ENCODE measurements around the gene SLC17A7. TPM values are rescaled to one million over a fixed set of nuclear protein-coding genes. Genes with fewer than 3 reads are reported as not detected.

SLC17A7 gene
- total and polyA plus RNA-seq, 2 of the 8 experiments (the other 6 are each of a cell fraction or from before 2014, with no cell fraction given) = 2.7 to 3.0 TPM

GRCh38 chr19:49396738-49397505, 44.4 kb downstream of the SLC17A7 start:
- H3K56ac ChIP-seq (replicated peaks; ENCODE audit: insufficient read length, low read depth, low read length) = no peak overlapping the region
- H2BK20ac ChIP-seq (ENCODE audit: low read length) = peak overlapping the region; percentile 34; the same call in 1 of the 2 replicates
- no peak overlapping the region for H3K4ac ChIP-seq (replicated peaks; ENCODE audit: insufficient read length, low read depth, low read length)
- no peak overlapping the region for H3K18ac ChIP-seq (ENCODE audit: extremely low read depth, low read length)
- peaks cover 0 to 16% (median 8%) of the 10 kb centered on the region in 4 experiments; a peak in 3 of 7 replicates for H3K4me1 ChIP-seq (replicated peaks in 1 of 4; ENCODE audit: control insufficient read depth in 3 of 4, insufficient read depth in 4 of 4, low read length in 3 of 4)
- H3K27ac ChIP-seq (ENCODE audit: low read depth, low read length) = no peak overlapping the region
- H4K20me1 ChIP-seq (replicated peaks in 1 of 2; ENCODE audit: control insufficient read depth in 1 of 2, insufficient read depth in 2 of 2, low read length in 2 of 2) = no peaks in the 10 kb centered on the region
- H3K23me2 ChIP-seq (ENCODE audit: low read depth, low read length) = no peaks in the 10 kb centered on the region
- H3K79me2 ChIP-seq (ENCODE audit: control insufficient read depth in 1 of 2, insufficient read depth in 2 of 2, low read length in 2 of 2) = no peaks in the 10 kb centered on the region
- 82% methylated on average over 8 of the region's 8 CpGs; no CpG with 5 or more reads in 1 of the 2 experiments for WGBS, 2 experiments (ENCODE audit: extremely low coverage in 1 of 2, insufficient coverage in 1 of 2, insufficient read length in 1 of 2, insufficient replicate concordance in 2 of 2, low coverage in 1 of 2, low lambda C conversion rate in 2 of 2, missing lambda C conversion rate in 1 of 2)
- ChIA-PET POLR2A (ENCODE audit: partially characterized antibody) (interaction anchor here (1.2 to 2.0 kb wide), 4 partner anchors 20 to 95 kb away, joined by 4 to 6 read pairs (median 4); partner anchors contain the start of gene PIH1D1), CTCF (ENCODE audit: partially characterized antibody) (interaction anchor here (0.9 to 10.4 kb wide), 5 partner anchors 18 to 43 kb away, joined by 3 to 291 read pairs (median 4); no protein-coding TSS in a partner anchor)
- TF ChIP-seq RAD21 (IDR thresholded peaks at IDR 0.05 in 1 of 2, conservative IDR thresholded peaks at IDR 0.05 in 1 of 2; ENCODE audit: low read depth in 2 of 2, low read length in 2 of 2) (no peak), SP1 (IDR thresholded peaks at IDR 0.05; ENCODE audit: low read depth, low read length) (no peak), HDAC6 (IDR thresholded peaks at IDR 0.05; ENCODE audit: low read depth, low read length) (no peak)
- no peak overlapping the region for H2BK15ac ChIP-seq (ENCODE audit: low read length)
- no peak overlapping the region for H2AK5ac ChIP-seq (ENCODE audit: low read depth, low read length)
- no peaks in the 10 kb centered on the region for H3K9me3 ChIP-seq (ENCODE audit: insufficient read depth in 2 of 2, low read depth in 1 of 2, low read length in 1 of 2)
- no peak overlapping the region for H3K14ac ChIP-seq (ENCODE audit: insufficient read length)
- no peak overlapping the region for H3K23ac ChIP-seq (ENCODE audit: insufficient read length)
- H4K5ac ChIP-seq (ENCODE audit: insufficient read length, low read depth, low read length) = no peak overlapping the region
- no peaks in the 10 kb centered on the region for H3K79me1 ChIP-seq (ENCODE audit: low read depth, low read length)
- H3K4me2 ChIP-seq (ENCODE audit: insufficient read depth in 1 of 2, low read depth in 2 of 2, low read length in 2 of 2) = no peak overlapping the region
- no peak overlapping the region for H2BK12ac ChIP-seq (ENCODE audit: low read depth, low read length)
- no peak overlapping the region for H4K8ac ChIP-seq (ENCODE audit: extremely low read depth, insufficient read depth, low read length)
- DNase-seq (ENCODE audit: low read depth in 1 of 2, low spot score in 2 of 2) (no peak), FAIRE-seq (no peak)
- H2BK120ac ChIP-seq (replicated peaks; ENCODE audit: low read depth, low read length) = no peak overlapping the region
- H3K36me3 ChIP-seq (ENCODE audit: control insufficient read depth in 2 of 4, insufficient read depth in 4 of 4, low read length in 3 of 4) = no peaks in the 10 kb centered on the region
- H2BK5ac ChIP-seq (ENCODE audit: low read depth, low read length) = no peak overlapping the region
- no peaks in the 10 kb centered on the region for H3K27me3 ChIP-seq (replicated peaks in 1 of 4; ENCODE audit: control insufficient read depth in 3 of 4, extremely low read depth in 1 of 4, insufficient read depth in 3 of 4, low read length in 3 of 4)
- H2AFZ ChIP-seq (ENCODE audit: low read length) = no peak overlapping the region
- no peak overlapping the region for H3K9ac ChIP-seq (replicated peaks in 1 of 4; ENCODE audit: extremely low read depth in 1 of 4, low read depth in 3 of 4, low read length in 3 of 4)
- no peak overlapping the region for H4K91ac ChIP-seq (replicated peaks; ENCODE audit: insufficient read length, low read length)
- no peak overlapping the region for H3K4me3 ChIP-seq (ENCODE audit: extremely low read depth in 1 of 4, insufficient read depth in 2 of 4, low read depth in 3 of 4, low read length in 4 of 4)
